GM10266 (cell line): ENCODE results near the gene DNAJC17.

Source experiments
- DNase-seq: peaks from one replicate; pipeline ENCODE4 v3.0.0; 2012; ENCODE audit errors: extremely low spot score
- TF ChIP-seq, protein P1 (sequence below): IDR thresholded peaks from 2 replicates; pipeline ENCODE4 v1.5.1; 2012; ENCODE audit warnings: mild to moderate bottlenecking, low read depth; ENCODE audit not compliant: control insufficient read depth, insufficient read depth; ENCODE audit errors: missing control alignments

The DNAJC17 gene

DNA sequence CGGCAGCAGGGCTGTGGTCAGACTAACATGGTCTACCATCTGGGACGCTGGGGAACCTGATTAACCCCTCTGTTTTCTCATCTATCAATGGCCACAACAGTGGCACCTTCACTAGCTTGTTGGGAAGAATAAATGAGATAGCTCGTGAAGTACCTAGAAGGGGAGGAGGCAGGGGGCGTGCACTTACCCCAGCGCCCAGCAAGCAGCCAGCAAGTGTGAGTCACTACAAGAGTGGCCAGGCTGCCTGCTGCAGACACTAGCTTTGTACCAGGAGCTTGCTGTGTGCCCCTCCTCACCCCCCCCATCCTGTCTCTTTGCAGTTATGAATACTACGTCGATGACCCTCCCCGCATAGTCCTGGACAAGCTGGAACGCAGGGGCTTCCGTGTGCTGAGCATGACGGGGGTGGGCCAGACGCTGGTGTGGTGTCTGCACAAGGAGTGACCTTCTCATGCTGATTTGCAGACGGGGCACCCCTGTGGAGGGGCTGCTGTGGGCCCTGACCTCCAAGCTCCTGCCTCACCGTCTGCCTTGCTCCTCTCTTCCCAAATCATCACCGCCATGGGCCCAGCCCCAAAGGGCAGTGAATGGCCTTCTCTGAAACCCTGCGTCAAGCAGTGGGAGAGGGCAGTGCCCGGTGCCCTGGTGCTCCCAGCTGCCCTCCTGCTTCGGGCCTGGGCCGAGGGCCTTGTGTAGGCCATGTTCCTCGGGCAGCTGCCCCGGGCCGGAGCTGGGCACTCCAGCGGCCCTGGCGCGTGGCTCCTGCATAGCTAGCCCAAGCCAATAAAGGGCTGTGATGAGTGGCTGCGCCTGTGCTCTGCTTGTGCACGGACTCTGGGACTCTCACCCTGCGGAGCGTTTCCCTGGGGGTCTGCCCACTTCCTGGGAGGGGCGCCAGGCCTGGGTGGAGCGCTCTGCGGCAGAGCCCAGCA is 40.1 kb downstream of the DNAJC17 start:
- DNase-seq = no peak
- TF ChIP-seq, protein P1, sequence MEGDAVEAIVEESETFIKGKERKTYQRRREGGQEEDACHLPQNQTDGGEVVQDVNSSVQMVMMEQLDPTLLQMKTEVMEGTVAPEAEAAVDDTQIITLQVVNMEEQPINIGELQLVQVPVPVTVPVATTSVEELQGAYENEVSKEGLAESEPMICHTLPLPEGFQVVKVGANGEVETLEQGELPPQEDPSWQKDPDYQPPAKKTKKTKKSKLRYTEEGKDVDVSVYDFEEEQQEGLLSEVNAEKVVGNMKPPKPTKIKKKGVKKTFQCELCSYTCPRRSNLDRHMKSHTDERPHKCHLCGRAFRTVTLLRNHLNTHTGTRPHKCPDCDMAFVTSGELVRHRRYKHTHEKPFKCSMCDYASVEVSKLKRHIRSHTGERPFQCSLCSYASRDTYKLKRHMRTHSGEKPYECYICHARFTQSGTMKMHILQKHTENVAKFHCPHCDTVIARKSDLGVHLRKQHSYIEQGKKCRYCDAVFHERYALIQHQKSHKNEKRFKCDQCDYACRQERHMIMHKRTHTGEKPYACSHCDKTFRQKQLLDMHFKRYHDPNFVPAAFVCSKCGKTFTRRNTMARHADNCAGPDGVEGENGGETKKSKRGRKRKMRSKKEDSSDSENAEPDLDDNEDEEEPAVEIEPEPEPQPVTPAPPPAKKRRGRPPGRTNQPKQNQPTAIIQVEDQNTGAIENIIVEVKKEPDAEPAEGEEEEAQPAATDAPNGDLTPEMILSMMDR = no peak

DNA sequence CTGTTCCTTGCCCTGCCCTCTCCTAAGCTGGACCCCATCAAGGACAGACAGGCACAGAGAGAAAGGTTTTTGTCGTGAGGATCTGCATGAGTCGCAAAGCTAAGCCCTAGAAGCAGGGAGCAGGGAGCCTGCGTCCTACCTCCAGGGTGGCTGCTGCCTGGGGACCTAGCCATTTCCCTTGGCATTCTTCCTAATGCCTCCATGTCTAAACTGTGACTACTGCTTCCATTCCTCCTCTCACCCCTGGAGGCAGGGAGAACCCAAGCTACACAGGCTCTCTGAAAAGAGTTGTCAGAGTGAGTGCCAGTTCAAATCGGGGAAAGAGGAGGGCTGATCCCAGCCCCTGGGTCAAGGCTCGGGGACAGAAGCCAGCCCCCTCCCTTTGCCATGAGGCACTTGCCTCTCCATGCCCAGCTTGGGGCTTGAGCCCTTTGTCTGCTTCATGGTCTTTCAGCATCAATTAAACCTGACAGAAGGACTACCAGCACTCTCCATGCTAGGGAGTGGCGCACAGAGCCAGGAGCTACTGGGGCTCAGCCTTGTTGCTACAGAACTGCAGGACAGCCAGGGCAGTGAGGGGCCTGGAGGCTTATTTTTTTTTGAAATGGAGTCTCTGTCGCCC is 41.0 kb downstream of the DNAJC17 start:
- TF ChIP-seq, protein P1 = no peak

DNA sequence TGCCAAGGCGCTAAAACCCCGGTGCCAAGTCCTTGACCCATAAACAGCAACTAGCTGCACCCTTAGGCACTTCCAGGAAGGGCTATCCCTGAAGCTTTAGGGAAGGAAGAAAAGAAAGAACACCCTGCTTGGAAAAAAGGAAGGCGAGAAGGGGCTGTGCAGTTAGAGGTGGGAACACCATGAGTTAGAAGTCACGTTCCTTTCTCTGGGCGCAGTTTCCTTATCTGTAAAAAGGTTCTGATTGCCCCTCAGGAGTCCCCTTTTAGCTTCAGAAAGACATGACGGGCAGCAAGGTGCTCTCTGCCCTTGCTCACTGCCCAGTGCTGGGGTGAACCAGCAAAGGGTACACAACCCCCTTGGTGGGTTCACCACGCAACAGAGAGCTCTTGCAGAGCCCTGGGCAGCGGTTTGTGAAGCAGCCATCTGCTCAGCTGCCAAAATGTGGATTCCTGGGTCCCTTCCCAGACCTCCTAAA is 42.6 kb downstream of the DNAJC17 start:
- no peak for DNase-seq
- TF ChIP-seq, protein P1 = no peak

More for the DNA sequence above, 41.0 kb downstream of the DNAJC17 start:
- DNase-seq = no peak

DNA sequence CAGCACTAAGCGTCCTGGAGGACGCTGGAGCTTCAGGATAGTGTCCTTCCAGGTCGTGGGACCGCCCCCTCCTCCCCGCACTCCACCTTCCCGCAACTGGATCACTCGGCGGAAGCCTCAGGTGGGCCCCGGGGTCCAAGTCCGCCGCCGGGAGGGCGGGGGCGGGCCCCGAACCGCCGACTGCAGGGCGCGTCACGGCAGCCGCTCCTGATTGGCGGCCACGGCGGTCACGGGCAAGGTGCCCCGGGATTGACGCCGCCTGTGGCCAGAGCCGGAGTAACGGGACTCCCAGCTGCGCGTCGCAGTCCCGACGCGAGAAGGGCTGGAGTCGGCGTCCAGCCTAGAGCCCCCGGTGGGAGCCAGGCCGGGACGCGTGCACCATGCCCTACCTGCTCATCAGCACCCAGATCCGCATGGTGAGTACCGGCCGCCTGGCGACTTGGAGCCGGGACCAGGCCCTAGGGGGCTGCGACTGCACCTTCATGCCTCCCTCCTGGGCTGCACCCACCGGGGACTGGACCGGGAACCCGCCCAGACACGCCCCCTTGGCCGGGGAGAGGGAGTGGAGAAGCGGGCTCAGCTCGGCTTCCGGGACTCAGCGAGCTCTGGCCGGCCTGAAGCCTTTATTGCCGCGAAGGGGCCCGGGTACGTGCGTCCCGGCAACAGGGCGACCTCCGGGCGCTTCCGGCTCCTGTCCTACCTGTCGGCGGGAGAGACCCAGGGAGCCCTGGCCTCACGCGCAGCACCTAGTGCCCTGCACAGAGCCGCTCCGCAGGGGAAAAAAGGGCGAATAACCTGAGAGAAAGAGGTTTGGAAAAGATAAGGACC is 43.3 kb downstream of the DNAJC17 start, which contains the start of gene GCHFR:
GCHFR (plus strand) TSS at position 268 of the 828 bp plus-strand sequence; CDS start at position 381, 113 bp downstream.
- TF ChIP-seq, protein P1 = peak; percentile 53

DNA sequence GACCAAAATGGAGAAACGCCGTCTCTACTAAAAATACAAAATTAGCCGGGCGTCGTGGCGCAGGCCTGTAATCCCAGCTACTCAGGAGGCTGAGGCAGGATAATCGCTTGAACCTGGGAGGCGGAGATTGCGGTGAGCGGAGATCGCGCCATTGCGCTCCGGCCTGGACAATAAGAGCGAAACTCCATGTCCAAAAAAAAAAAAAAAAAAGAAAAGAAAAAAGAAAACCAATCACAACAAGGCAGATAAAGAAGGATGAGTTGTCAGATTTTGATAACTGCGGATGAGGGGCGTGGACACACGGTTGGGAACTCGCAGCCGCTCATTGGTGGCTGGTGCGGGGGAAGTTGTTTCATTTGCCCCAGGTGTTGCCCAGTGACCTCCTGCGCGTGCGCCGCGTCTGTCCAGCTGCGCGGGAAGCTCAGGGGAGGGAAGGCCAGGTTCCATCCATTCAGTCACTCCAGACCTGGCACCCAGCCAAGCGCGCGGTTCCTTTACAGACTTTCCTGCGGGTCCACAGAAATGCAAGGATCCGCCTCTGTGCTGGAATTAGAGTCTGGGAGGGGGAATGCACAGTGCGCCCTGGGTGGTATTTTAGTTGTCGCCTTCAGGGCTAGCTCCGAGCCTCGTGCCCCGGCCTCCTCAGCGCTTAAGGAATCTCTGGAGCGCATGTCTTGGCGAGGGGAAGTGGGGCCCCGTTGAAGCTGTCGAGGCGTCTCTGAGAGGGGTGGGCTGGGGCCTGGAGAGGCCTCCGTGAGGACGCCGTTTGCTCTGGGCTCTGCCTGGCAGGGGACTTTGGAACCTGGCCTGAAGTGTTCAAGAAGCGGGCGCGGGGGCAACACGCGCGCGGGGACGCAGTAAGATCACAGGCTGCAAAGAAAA is 44.1 kb downstream of the DNAJC17 start:
- DNase-seq = peak; percentile 64
- TF ChIP-seq, protein P1 = no peak

More for the DNA sequence above, 43.3 kb downstream of the DNAJC17 start, which contains the start of gene GCHFR:
- peak; percentile 86 for DNase-seq

DNA sequence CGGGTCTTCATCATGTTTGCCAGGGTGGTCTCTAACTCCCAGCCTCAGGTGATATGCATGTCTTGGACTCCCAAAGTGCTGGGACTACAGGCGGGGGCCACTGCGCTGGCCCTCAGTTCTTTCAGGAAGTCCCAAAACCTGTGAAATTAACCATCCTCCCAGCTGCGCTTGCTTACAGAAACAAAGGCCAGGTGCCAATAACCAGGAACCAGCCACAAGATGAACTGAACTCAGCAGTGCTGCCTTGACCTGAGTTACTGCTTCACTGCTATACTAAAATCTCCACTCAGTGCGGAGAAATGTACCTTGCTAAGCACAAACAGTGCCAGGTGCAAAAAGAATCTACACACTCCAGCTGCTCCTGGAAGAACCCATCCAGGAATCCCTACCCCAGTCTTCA is 47.3 kb downstream of the DNAJC17 start:
- no peak for DNase-seq
- TF ChIP-seq, protein P1 = no peak
